GM21423 (cell line): ENCODE results near the gene ANKRD11.
"Not testable (repeated sequence)": the region's sequence is repeated elsewhere in the genome, so short reads cannot be mapped to it uniquely, and the experiment has no call there.

ENCODE experiments used
- ATAC-seq: cut with Tn5 transposase; IDR thresholded peaks from one replicate; pipeline ENCODE4 v1.9.1; 2021; ENCODE audit warnings: mild to moderate bottlenecking, moderate library complexity; ENCODE audit not compliant: unreplicated experiment

The ANKRD11 gene

GRCh38 chr16:89454378-89455125 is 35.8 kb downstream of the ANKRD11 start:
- not testable (repeated sequence) for ATAC-seq

DNA sequence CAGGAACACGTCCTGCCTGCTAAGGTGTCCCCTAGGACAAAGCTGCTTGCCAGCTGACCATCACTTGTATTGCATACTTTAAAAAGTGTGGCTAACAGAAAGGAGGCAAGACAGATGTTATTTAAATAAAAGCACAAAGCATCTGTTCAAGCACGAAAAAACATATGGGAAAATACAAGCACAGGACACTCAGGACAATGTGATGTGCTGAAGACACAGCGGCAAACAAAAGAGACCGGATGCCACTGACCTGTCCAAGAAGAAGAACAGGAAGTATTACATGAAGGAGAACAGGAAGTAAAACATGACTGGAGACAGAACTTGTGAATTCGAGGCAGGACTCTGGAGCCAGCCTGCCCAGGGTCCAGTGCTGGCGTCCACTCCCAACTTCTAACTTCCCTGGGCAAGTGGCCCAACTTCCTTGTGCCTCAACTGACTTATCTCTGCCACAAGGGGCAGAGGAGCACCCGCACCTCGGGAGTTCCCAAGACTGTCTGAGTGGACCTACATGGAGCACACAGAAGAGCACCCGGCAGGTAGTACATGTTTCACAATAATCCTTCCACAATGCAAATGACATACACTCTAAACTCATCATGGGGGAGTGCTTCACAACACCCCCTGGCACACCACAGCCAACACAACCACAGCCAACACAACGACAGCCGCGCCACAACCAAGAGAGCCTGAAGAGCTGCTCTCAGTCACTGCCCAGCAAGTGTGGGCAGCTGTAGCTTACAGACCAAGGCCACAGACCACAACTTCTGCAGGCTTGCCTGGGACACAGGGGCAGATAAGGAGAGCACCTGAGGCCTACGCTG is 36.6 kb downstream of the ANKRD11 start:
- no peak for ATAC-seq

DNA sequence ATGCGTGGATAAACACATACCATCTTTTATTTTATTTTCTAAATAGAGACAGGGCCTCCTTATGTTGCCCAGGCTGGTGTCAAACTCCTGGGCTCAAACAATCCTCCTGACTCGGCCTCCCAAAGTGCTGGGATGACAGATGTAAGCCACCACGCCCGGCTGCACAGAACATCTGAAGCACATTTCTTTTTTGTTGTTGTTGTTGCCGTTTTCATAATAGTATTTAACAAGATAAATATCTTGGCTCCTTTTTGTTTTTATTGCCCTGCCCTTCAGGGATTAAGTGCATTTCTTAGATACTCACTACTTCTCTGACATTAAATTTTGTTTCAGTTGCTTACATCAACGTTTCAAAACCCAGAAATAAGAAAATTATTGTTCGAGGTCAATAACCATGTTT is 37.4 kb downstream of the ANKRD11 start:
- no peak for ATAC-seq

DNA sequence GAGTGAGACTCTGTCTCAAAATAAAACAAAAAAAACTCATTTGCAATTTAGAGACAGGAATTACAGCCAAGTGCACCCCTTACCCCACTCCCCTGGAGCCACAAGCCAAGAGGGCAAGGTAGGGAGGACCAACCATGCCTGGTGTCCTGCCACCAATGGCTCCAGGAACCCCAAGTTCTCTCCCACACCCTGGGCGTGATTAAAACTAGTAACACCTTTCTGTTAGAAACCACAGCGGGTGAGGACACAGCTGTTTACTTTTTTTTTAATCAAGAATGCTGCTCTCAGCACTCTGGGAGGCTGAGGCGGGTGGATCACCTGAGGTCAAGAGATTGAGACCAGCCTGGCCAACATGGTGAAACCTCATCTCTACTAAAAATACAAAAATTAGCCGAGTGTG is 38.1 kb downstream of the ANKRD11 start:
- no peak for ATAC-seq

DNA sequence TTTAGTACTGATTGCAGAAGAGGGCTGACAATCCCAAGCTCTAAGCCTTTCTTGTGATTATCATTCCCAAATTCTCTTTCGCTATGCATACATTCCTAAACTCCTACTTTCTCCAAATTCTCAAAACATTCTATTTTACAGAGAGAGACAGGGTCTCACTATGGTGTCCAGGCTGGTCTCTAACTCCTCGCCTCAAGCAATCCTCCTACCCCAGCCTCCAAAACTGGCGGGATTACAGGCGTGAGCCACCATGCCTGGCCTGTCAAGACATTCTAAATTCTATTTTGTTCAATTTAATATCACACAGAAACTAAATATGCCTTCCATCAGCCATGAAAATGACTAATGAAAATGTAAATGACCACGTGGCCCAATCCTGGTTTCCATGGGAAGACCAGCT is 39.8 kb downstream of the ANKRD11 start:
- ATAC-seq: no peak

DNA sequence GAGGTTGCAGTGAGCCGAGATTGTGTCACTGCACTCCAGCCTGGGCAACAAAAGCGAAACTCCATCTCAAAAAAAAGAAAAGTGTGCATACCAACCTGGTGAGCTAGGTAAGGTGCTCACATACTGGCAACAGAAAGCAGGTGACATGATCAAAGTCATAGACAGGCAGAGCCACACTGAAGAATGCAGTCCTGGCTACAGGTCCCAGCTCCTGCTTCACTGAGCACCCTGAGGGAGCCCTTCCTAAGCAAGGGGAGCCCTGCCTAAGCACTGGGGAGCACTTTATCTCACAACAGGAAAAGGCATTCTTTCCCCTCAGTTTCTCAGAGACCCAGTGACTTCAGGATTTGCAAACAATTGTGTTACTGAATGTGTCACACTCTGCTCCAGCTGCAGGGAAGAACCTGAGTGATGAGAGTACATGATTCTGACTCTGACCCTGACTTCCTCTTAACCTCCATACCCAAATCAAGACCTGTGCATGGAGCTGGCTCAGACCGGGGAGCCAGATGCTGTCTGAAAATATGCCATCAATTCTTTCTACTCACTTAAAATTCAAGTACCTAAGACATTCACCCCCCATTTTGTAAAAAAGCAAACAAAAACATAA is 40.5 kb downstream of the ANKRD11 start:
- ATAC-seq: no peak

GRCh38 chr16:89448656-89449055 is 41.7 kb downstream of the ANKRD11 start:
- ATAC-seq: no peak

DNA sequence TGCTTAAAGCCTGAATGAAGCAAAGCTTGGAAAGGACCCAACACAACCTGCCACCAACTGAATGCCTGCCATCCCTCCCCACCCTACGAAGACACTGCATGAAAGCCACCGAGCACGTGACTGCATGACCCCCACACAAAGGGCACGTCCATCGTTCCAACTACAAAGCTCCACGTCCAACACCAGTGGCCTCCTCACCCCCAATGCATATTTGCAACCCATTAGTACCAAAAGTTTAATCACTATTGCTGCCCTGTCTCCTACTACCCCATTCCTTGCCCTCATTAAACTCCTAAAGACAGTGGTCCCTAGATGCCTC is 43.4 kb downstream of the ANKRD11 start:
- no peak for ATAC-seq

DNA sequence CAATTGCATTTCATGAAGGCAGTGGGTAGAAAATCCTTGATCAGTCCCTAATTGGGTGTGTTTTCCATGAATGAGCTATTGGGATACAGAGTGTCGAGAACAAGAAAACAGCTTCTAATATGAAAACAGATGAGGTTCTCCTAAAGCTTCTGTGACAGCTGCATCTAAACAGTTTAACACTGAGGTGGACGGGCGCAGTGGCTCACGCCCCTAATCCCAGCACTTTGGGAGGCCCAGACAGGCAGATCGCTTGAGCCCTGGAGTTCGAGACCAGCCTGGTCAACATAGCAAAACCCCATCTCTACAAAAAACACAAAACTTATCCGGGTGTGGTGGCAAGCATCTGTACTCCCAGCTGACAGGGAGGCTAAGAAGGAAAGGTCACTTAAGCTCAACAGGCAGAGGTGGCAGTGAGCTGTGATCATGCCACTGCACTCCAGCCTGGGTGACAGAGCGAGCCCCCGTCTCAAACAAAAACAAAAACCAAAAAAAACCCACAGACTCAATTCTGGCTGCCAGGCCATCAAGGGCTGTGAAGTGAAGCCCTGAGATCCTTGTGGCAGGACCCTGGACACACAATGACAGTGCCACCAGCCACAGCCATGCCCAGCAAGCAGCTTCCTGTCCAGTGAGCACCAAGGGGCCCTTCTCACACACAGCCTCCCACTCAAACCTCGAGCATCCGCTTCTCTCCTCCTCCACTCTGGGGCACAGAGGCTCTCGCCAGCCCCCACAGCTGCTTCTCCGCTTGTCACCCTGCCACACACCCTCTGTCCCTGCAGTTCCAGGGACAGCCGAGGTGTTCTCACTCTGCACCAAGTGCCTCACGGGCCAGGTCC is 44.0 kb downstream of the ANKRD11 start:
- no peak for ATAC-seq

- ATAC-seq: no peak
Measured at GRCh38 chr16:89445166-89445565, 45.2 kb downstream of the ANKRD11 start.

- ATAC-seq: no peak
Measured at GRCh38 chr16:89444728-89445127, 45.6 kb downstream of the ANKRD11 start.

GRCh38 chr16:89444151-89444723 is 46.1 kb downstream of the ANKRD11 start:
- no peak for ATAC-seq

GRCh38 chr16:89443727-89444084 is 46.7 kb downstream of the ANKRD11 start:
- no peak for ATAC-seq

GRCh38 chr16:89442990-89443726 is 47.2 kb downstream of the ANKRD11 start:
- no peak for ATAC-seq

DNA sequence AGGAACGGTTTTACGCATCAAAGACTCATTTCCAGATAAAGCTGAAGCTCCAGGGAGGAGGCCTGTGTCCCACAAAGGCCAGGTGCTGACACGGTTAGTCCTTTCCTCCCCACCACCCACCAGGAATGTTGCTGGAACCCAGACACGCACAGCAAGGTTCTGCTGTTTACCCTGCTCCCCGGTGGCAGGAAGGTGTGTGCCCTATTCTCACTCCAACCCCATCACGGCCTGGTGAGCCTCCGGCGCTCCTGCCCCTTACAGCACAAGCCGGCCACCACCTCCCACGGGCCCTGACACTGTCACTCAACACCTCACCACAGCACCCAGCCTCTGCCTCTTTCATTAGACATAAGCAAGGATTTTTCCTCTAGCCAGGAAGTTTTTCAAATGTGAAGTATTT is 47.8 kb downstream of the ANKRD11 start:
- no peak for ATAC-seq

DNA sequence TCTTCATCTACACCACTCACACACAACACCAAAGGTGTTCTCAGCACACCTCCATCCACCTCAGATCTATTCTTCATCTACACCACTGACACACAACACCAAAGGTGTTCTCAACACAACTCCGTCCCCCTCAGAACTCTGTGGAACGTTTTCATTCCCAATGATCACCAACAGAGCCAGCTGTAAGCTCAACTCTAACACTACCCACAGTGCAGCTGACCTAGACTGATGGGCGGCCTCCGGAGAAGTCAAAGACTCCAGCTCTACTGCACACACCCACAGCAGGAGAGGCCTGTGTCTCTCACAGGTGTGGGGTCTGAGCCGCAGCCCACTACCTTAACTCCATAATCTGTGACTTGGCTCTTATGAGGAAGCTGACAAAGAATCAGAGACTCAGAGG is 50.7 kb downstream of the ANKRD11 start:
- no peak for ATAC-seq

DNA sequence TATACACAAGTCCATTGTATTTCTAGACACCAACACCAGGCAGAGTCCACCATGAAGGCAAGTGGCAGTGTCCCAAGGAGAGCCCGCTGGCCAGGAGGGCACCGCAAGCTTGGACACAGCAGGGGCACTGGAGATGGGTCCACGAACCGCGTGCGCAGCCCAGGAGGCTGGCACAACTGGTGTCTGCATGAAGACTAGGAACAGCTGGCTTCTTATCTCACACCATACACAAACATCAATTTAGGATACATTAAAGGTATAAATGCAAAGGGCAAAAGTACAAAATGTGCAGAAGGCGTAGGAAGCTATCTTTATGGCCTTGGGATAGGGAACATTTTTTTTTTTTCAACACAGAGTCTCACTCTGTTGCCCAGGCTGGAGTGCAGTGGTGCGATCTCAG is 52.4 kb downstream of the ANKRD11 start:
- ATAC-seq: no peak

DNA sequence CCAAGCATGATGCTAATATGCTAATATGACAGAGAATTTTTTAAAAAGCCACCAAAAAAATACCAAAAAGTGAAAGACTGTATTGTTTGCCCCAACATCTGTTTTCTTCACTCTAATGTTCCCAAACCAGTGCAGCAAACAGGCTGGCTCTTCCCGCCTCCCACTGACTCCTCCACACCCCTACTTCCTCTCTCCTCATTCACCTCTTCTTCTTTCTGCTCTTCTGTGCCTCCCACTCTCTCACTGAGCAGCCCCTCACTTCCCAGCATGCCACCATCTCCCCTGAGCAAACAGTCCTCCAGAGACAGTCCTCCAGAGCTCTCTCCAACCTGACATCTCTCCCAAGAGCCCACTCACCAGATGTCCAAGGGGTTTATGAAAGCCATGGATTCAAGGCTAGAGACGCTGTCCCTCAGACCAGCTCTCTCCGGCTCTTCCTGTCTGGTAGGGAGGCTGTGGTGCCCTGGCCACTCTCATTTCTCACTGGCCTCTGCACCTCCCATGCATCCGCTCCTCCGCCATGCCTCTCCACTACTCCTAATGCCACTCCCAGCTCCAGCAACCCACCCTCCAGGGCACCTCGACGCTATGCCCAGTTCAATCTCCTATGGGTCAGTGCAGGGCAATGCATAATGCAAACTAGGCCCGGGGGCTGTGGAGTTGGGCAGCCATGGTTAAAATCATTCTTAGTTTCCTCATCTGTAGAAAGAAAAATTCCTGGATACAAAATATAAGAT is 52.9 kb downstream of the ANKRD11 start:
- no peak for ATAC-seq

GRCh38 chr16:89436366-89436765 is 54.0 kb downstream of the ANKRD11 start:
- no peak for ATAC-seq

GRCh38 chr16:89435059-89435458 is 55.3 kb downstream of the ANKRD11 start:
- ATAC-seq: not testable (repeated sequence)
